22Rv1 (cell line): ENCODE results near the gene CLSTN2.

Experiments used
- ZFX ChIP-seq: fragments of 450-650 bp; IDR thresholded peaks from 2 replicates; pipeline ENCODE4 v1.6.1; 2017; ENCODE audit warnings: antibody characterized with exemption, borderline replicate concordance
- TF ChIP-seq, protein P1 (sequence below): fragments of 450-650 bp; IDR thresholded peaks from 2 replicates; pipeline ENCODE4 v1.5.1; 2017; ENCODE audit warnings: mild to moderate bottlenecking

DNA sequence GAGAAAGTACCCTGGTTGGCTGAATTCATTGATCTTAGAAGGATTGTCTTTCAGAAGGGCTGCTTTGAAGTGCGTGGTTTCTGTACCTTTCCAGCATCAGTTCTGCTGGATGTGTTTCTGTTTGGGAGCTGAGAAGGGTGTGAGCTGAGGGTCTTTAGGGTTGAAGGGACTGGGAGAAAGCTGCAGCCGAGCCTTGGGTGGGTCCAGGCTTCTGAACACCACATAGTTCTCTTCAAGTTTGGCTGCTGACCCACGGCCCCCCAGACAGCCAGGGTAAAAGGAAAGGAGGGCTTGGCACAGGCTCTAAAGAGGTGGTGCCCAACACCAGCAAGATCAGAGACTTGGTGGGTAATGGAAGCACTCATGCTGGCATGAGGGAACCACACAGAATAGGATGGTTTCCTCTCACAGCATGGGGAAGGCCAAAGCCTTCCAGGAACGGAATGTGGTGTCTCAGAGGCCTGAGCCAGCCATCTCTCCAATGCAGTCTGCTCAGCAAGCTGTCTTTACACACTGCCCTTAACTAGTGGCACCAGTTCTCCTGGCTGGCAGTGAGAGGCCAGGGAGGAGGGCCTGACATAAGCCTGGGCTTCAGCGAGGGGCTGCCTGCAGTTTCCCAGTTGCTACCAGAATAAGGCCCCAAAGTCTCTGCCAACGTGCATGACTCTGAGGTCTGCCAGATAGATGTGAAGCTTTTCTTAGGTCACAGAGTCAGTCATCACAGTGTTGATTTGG is 503.9 kb downstream of the CLSTN2 start:
- TF ChIP-seq, protein P1, sequence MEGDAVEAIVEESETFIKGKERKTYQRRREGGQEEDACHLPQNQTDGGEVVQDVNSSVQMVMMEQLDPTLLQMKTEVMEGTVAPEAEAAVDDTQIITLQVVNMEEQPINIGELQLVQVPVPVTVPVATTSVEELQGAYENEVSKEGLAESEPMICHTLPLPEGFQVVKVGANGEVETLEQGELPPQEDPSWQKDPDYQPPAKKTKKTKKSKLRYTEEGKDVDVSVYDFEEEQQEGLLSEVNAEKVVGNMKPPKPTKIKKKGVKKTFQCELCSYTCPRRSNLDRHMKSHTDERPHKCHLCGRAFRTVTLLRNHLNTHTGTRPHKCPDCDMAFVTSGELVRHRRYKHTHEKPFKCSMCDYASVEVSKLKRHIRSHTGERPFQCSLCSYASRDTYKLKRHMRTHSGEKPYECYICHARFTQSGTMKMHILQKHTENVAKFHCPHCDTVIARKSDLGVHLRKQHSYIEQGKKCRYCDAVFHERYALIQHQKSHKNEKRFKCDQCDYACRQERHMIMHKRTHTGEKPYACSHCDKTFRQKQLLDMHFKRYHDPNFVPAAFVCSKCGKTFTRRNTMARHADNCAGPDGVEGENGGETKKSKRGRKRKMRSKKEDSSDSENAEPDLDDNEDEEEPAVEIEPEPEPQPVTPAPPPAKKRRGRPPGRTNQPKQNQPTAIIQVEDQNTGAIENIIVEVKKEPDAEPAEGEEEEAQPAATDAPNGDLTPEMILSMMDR = no peak
- TF ChIP-seq ZFX = no peak
